Thyroid gland (tissue), 4 donors: Measurements from ENCODE around the gene FXYD5.

Experiments
- CTCF ChIP-seq, 6 experiments: fragments of 200-600 bp in 3 of 6; fragments of 450-650 bp in 3 of 6; sonication (generic) in 3 of 6; IDR thresholded peaks; one replicate each; pipeline ENCODE4 v1.5.1; 2016 to 2019; ENCODE audit warnings: antibody characterized with exemption in 6 of 6, mild to moderate bottlenecking in 2 of 6, inconsistent platforms in 1 of 6, moderate library complexity in 1 of 6
- POLR2A ChIP-seq, 2 donors: fragments of 450-650 bp; IDR thresholded peaks; one replicate each; pipeline ENCODE4 v1.6.1; 2017; ENCODE audit warnings: antibody characterized with exemption in 2 of 2, mild to moderate bottlenecking in 2 of 2, moderate library complexity in 1 of 2

GRCh38 chr19:35169221-35169995 is 14.9 kb downstream of the FXYD5 start:
- no peak for TF ChIP-seq CTCF (IDR thresholded peaks at IDR 0.05)
- TF ChIP-seq POLR2A (IDR thresholded peaks at IDR 0.05), result no peak
